Small intestine (tissue), 16 donors: Measurements from ENCODE around the gene HELQ. TPM values are rescaled to one million over a fixed set of nuclear protein-coding genes. Genes with fewer than 3 reads are reported as not detected.
A peak's percentile ranks its signal among the peaks of the same experiment; 100 is the strongest.
"Not testable (repeated sequence)": the region's sequence is repeated elsewhere in the genome, so short reads cannot be mapped to it uniquely, and the experiment has no call there.

Experiments
- DNase-seq, 2 donors: peaks; one replicate each; pipeline versions ENCODE4 v3.0.0 to v3.0.0-alpha.2; 2013
- FAIRE-seq: peaks from 2 replicates; lab custom pipeline; 2012; peaks lifted over from hg19 to GRCh38; lab: Jason Lieb, UNC
- H3K27ac ChIP-seq, 3 donors: one replicate each; pipeline ENCODE4 v1.5.1; 2013; ENCODE audit warnings: low read length in 2 of 3, mild to moderate bottlenecking in 2 of 3, control low read depth in 1 of 3, inconsistent platforms in 1 of 3, low read depth in 1 of 3, moderate library complexity in 1 of 3
- H3K27me3 ChIP-seq, 3 donors: one replicate each; pipeline ENCODE4 v1.6.1; 2013; ENCODE audit warnings: low read length in 3 of 3, inconsistent platforms in 1 of 3; ENCODE audit not compliant: control insufficient read depth in 3 of 3, insufficient read depth in 3 of 3
- H3K36me3 ChIP-seq, 3 donors: one replicate each; pipeline ENCODE4 v1.6.1; 2013; ENCODE audit warnings: low read length in 3 of 3, inconsistent platforms in 1 of 3, low read depth in 1 of 3, mild to moderate bottlenecking in 1 of 3, moderate library complexity in 1 of 3; ENCODE audit not compliant: control insufficient read depth in 3 of 3, insufficient read depth in 2 of 3
- H3K4me1 ChIP-seq, 3 donors: one replicate each; pipeline ENCODE4 v1.6.1; 2013; ENCODE audit warnings: low read length in 2 of 3, inconsistent platforms in 1 of 3, low read depth in 1 of 3, mild to moderate bottlenecking in 1 of 3, moderate library complexity in 1 of 3; ENCODE audit not compliant: control insufficient read depth in 3 of 3, insufficient read depth in 2 of 3
- H3K4me3 ChIP-seq, 3 donors: one replicate each; pipeline ENCODE4 v1.5.1; 2013; ENCODE audit warnings: low read length in 3 of 3, control low read depth in 1 of 3, inconsistent platforms in 1 of 3, low read depth in 1 of 3, mild to moderate bottlenecking in 1 of 3, moderate library complexity in 1 of 3
- H3K9me3 ChIP-seq, 2 donors: one replicate each; pipeline ENCODE4 v1.6.1; 2013; ENCODE audit warnings: low read depth in 1 of 2, low read length in 1 of 2; ENCODE audit not compliant: control insufficient read depth in 2 of 2, insufficient read depth in 1 of 2
- WGBS, 3 donors: extraction: QIAGEN DNeasy Blood & Tissue Kit; methylation state at CpG; one replicate each; pipeline ENCODE4 v1.1.7; 2013; 5-methylcytosine and 5-hydroxymethylcytosine counted together
- long read RNA-seq, 10 donors: transcript quantifications; one replicate each; lab custom pipeline, GENCODE V29; 2026
- polyA plus RNA-seq, 4 donors: library from polyadenylated mRNA; stranded (reverse) in 3 of 4; unstranded in 1 of 4; fragments of 200-250 nt in 3 of 4; fragments of 120-200 nt in 1 of 4; gene quantifications; one replicate each; pipeline versions ENCODE4 v1.2.1 to v1.2.3, GENCODE V29; 2013
- donor health status: healthy with polysubstance abuse.
- donor health status: control.
- donor health status: control.
- donor health status: Bipolar disorder and iron deficiency.
- donor health status: healthy.

HELQ gene
- 10 to 100 TPM in 1 of 4 donors, 1 to 10 TPM in 3; 4.9 to 13.0 (median 6.6) TPM for polyA plus RNA-seq
- long read RNA-seq, donor 1, transcript HELQ-206 (2 exons, 574 nt): major isoform, 5 of 319 reads
- long read RNA-seq, donor 1, partial matches to known transcripts: 101 of 319 reads
- long read RNA-seq, donor 1, other reads (novel, unspliced or antisense): 213 of 319 reads
- long read RNA-seq, donor 2: 0 reads
- long read RNA-seq, donor 3, partial matches to known transcripts: 0 of 3 reads
- long read RNA-seq, donor 3, other reads (novel, unspliced or antisense): 0 of 3 reads
- long read RNA-seq, donor 4: 0 reads
- long read RNA-seq, donor 5, partial matches to known transcripts: 0 of 1 reads
- long read RNA-seq, donor 5, other reads (novel, unspliced or antisense): 0 of 1 reads
- long read RNA-seq, donor 6, partial matches to known transcripts: 0 of 4 reads
- long read RNA-seq, donor 6, other reads (novel, unspliced or antisense): 0 of 4 reads
- long read RNA-seq, donor 7, transcript HELQ-202 (2 exons, 744 nt): major isoform, 6 of 14 reads
- long read RNA-seq, donor 7, partial matches to known transcripts: 6 of 14 reads
- long read RNA-seq, donor 7, other reads (novel, unspliced or antisense): 0 of 14 reads
- long read RNA-seq, donor 8: 0 reads
- long read RNA-seq, donor 9, partial matches to known transcripts: 0 of 2 reads
- long read RNA-seq, donor 9, other reads (novel, unspliced or antisense): 0 of 2 reads
- long read RNA-seq, donor 10, transcript HELQ-202 (2 exons, 744 nt): major isoform, 5 of 6 reads
- long read RNA-seq, donor 10, partial matches to known transcripts: 0 of 6 reads
- long read RNA-seq, donor 10, other reads (novel, unspliced or antisense): 0 of 6 reads

- peaks cover 3 to 10% (median 4%) of the 10 kb centered on the region in 3 donors for H3K36me3 ChIP-seq
- FAIRE-seq (no peak), DNase-seq (peak; percentile 99 to 100)
- peak within 1 kb of the TSS; percentile 97 to 99 (median 98) for H3K27ac ChIP-seq
- 0% methylated on average over 56 to 58 of the region's 58 CpGs for WGBS, 3 donors
- H3K4me3 ChIP-seq: peak within 1 kb of the TSS; percentile 80 to 86 (median 83)
- no peaks in the 10 kb centered on the region for H3K27me3 ChIP-seq
- H3K4me1 ChIP-seq: peaks cover 0 to 7% (median 5%) of the 10 kb centered on the region in 3 donors
- H3K9me3 ChIP-seq: no peaks in the 10 kb centered on the region
These were observed at the start of gene HELQ, which contains the start of gene MRPS18C for GRCh38 chr4:83455281-83456183. TSS of gene HELQ (minus strand) at chr4:83455823. CDS start at chr4:83455693, 130 bp downstream. TSS of gene MRPS18C (plus strand) at chr4:83456058. CDS start at chr4:83456078, 20 bp downstream.

- no peaks in the 10 kb centered on the region for H3K27me3 ChIP-seq
- no peak for DNase-seq
- no peaks in the 10 kb centered on the region for H3K36me3 ChIP-seq
- peak overlapping the region in 1 of 3 donors; percentile 39 for H3K27ac ChIP-seq
- H3K4me1 ChIP-seq: peaks cover 0 to 4% (median 0%) of the 10 kb centered on the region in 3 donors
- no peak overlapping the region for H3K4me3 ChIP-seq
- no peaks in the 10 kb centered on the region for H3K9me3 ChIP-seq
- WGBS, 3 donors: 84 to 97% (median 85%) methylated on average over 10 of the region's 10 CpGs
- FAIRE-seq: no peak
These were observed 49.4 kb upstream of the HELQ start for GRCh38 chr4:83504996-83505395.

- no peaks in the 10 kb centered on the region for H3K27me3 ChIP-seq
- FAIRE-seq (no peak), DNase-seq (peak; percentile 48 to 79)
- H3K4me1 ChIP-seq: peaks cover 0 to 4% (median 0%) of the 10 kb centered on the region in 3 donors
- no peak overlapping the region for H3K4me3 ChIP-seq
- peak overlapping the region in 1 of 3 donors; percentile 39 for H3K27ac ChIP-seq
- no peaks in the 10 kb centered on the region for H3K9me3 ChIP-seq
- H3K36me3 ChIP-seq: no peaks in the 10 kb centered on the region
- 12 to 56% (median 28%) methylated on average over 4 of the region's 4 CpGs for WGBS, 3 donors
These were observed 48.9 kb upstream of the HELQ start for GRCh38 chr4:83504503-83504902.

- Histone ChIP-seq H3K36me3 (no peaks in the 10 kb centered on the region), H3K27ac (peak overlapping the region in 1 of 3 donors; percentile 39), H3K9me3 (no peaks in the 10 kb centered on the region), H3K4me3 (no peak overlapping the region), H3K27me3 (no peaks in the 10 kb centered on the region), H3K4me1 (peaks cover 0 to 4% (median 0%) of the 10 kb centered on the region in 3 donors)
- FAIRE-seq: no peak
- DNase-seq: no peak
These were observed 48.4 kb upstream of the HELQ start for GRCh38 chr4:83503974-83504373.

- not testable (repeated sequence) for H3K4me3 ChIP-seq, H3K36me3 ChIP-seq, H3K9me3 ChIP-seq, H3K27me3 ChIP-seq, H3K4me1 ChIP-seq, FAIRE-seq, DNase-seq, H3K27ac ChIP-seq
- 88 to 92% (median 90%) methylated on average over 3 of the region's 3 CpGs for WGBS, 3 donors
These were observed 46.0 kb upstream of the HELQ start for GRCh38 chr4:83501671-83502070.

GRCh38 chr4:83498187-83498586 is 42.6 kb upstream of the HELQ start:
- no peak for FAIRE-seq
- Histone ChIP-seq H3K9me3 (no peaks in the 10 kb centered on the region), H3K4me1 (no peaks in the 10 kb centered on the region), H3K27ac (no peak overlapping the region), H3K27me3 (no peaks in the 10 kb centered on the region), H3K4me3 (no peak overlapping the region), H3K36me3 (no peaks in the 10 kb centered on the region)
- no peak for DNase-seq
- 80 to 89% (median 83%) methylated on average over 1 of the region's 1 CpG for WGBS, 3 donors

GRCh38 chr4:83496085-83496917 is 40.7 kb upstream of the HELQ start:
- H3K4me3 ChIP-seq, H3K27me3 ChIP-seq, H3K27ac ChIP-seq, FAIRE-seq, H3K4me1 ChIP-seq, H3K36me3 ChIP-seq, H3K9me3 ChIP-seq: not testable (repeated sequence)
- peak in 1 of 2 donors; percentile 40 for DNase-seq
- 23 to 63% (median 47%) methylated on average over 8 of the region's 8 CpGs for WGBS, 3 donors
